Neural progenitor cell (in vitro differentiated cells): ENCODE data around the gene CASR.

ENCODE experiments used
- CTCF ChIP-seq: fragments of 200-600 bp; sonication (generic); IDR thresholded peaks from 2 replicates; pipeline ENCODE4 v1.5.1; 2017; ENCODE audit warnings: antibody characterized with exemption, mild to moderate bottlenecking
- EZH2 ChIP-seq: fragments of 200-600 bp; sonication (generic); IDR thresholded peaks from 2 replicates; pipeline ENCODE4 v1.6.1; 2017; ENCODE audit warnings: antibody characterized with exemption, mild to moderate bottlenecking, moderate library complexity
- EZH2phosphoT487 ChIP-seq: fragments of 200-600 bp; sonication (generic); IDR thresholded peaks from 2 replicates; pipeline ENCODE4 v1.6.1; 2017; ENCODE audit warnings: antibody characterized with exemption

GRCh38 chr3:122272879-122273278 is 89.4 kb downstream of the CASR start:
- TF ChIP-seq CTCF, result no peak
- no peak for TF ChIP-seq EZH2phosphoT487
- TF ChIP-seq EZH2, result no peak
